ENCODE data around the gene TOX4. TPM values are rescaled to one million over a fixed set of nuclear protein-coding genes. Genes with fewer than 3 reads are reported as not detected.
"Not testable (repeated sequence)": the region's sequence is repeated elsewhere in the genome, so short reads cannot be mapped to it uniquely, and the experiment has no call there.

TOX4 gene
- total RNA-seq, 1 donor from 2014 or later = 35.7 TPM

DNA sequence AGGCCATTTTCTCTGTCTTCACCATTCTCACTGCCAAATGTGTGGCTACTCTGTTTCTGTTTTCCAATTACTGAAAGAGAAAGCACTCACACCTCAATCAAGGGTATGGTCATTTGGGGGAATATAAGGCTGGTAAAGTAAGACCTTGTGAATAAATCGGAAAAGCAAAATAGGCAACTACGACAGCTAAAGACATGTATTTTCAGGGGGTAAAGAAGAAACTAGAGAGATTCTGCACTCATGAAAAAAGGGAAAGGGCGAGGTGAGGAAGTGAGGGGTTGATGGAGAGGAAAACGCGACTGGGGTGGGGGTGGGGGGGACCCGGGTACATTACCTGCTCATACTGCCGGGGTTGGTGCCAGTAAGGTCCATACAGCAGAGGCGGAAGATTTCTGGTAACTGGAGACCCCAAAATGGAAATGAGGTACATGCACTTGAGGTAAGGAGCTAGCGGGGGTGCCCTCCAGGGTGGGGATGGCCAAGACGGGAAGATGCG, 40.4 kb upstream of the TOX4 start:
- H3K36me3 Mint-ChIP-seq = peaks cover 14% of the 10 kb centered on the region
- H3K9ac ChIP-seq = peak overlapping the region; percentile 65
- H3K27ac ChIP-seq = no peak overlapping the region
- peak overlapping the region; percentile 67 for H3K4me3 ChIP-seq
- peak overlapping the region; percentile 98 for H3K4me2 ChIP-seq
- TF ChIP-seq EZH2phosphoT487 (IDR thresholded peaks at IDR 0.05) (no peak), EZH2 (IDR thresholded peaks at IDR 0.05) (no peak)
- TF ChIP-seq, protein P1, sequence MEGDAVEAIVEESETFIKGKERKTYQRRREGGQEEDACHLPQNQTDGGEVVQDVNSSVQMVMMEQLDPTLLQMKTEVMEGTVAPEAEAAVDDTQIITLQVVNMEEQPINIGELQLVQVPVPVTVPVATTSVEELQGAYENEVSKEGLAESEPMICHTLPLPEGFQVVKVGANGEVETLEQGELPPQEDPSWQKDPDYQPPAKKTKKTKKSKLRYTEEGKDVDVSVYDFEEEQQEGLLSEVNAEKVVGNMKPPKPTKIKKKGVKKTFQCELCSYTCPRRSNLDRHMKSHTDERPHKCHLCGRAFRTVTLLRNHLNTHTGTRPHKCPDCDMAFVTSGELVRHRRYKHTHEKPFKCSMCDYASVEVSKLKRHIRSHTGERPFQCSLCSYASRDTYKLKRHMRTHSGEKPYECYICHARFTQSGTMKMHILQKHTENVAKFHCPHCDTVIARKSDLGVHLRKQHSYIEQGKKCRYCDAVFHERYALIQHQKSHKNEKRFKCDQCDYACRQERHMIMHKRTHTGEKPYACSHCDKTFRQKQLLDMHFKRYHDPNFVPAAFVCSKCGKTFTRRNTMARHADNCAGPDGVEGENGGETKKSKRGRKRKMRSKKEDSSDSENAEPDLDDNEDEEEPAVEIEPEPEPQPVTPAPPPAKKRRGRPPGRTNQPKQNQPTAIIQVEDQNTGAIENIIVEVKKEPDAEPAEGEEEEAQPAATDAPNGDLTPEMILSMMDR (IDR thresholded peaks at IDR 0.05) = no peak
- peaks cover 46% of the 10 kb centered on the region for H4K20me1 ChIP-seq (ENCODE audit: low read depth)
- peaks cover 97% of the 10 kb centered on the region for H3K79me2 ChIP-seq (ENCODE audit: low read depth)
- H3K27ac Mint-ChIP-seq = peak overlapping the region; percentile 95
- H3K36me3 ChIP-seq = no peaks in the 10 kb centered on the region
- peaks cover 20% of the 10 kb centered on the region for H3K4me1 ChIP-seq
- H3K4me3 Mint-ChIP-seq = peak overlapping the region; percentile 91
- H3F3A ChIP-seq (ENCODE audit: low read depth) = peaks cover 32% of the 10 kb centered on the region
- H3K9me3 ChIP-seq (ENCODE audit: low read depth) = no peaks in the 10 kb centered on the region
- no peaks in the 10 kb centered on the region for H3K9me3 Mint-ChIP-seq
- DNase-seq (ENCODE audit: low spot score) = no peak
- peaks cover 15% of the 10 kb centered on the region for H3K4me1 Mint-ChIP-seq
- no peak overlapping the region for H2AFZ ChIP-seq (replicated peaks)
- H3K27me3 Mint-ChIP-seq (ENCODE audit: insufficient read depth, low read depth) = peaks cover 3% of the 10 kb centered on the region
- no peaks in the 10 kb centered on the region for H3K27me3 ChIP-seq

DNA sequence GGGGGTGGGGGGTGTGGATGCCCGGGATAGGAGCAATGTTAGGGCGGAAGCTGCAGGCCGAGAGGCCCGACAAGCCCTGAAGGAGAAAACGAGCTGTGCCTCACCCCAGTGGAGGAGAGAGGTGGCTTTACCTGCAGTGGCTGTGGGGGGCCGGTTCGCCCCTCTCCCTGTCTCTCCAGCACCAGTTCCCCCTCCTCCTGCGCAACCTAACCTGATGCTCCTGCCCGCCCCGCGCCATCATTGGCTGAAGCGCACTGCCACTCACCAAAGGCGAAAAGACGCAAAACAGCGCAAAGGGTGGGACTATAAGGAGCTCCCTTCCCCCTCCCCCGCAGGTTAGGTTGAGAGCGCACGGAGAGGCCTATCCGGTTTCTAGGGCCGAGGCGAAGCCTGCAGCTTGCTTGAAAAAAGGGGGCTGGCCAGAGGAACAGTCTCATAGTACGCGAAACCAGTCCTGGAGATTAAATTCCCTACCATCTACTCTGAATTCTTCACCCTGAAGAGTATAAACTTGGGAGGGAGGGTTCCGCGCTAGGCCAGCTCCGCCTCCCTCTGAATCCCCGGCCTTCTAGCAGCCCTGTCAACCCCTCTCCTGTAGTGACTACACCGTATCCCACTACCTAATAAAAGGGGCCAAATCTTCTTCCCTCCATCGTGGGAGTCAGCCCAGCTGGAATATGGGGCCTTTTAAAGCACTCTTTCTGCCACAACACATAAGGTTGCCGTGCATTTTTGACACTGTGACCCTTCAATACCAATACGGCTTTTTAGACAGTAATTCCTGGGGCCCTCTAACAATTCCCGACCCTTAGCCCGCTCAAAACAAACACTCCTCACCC, 39.7 kb upstream of the TOX4 start:
- Mint-ChIP-seq H3K4me1 (peaks cover 17% of the 10 kb centered on the region), H3K36me3 (peaks cover 13% of the 10 kb centered on the region), H3K27ac (peak overlapping the region; percentile 95), H3K9me3 (no peaks in the 10 kb centered on the region), H3K27me3 (ENCODE audit: insufficient read depth, low read depth) (peaks cover 3% of the 10 kb centered on the region), H3K4me3 (peak overlapping the region; percentile 91)
- H3F3A ChIP-seq (ENCODE audit: low read depth) = peaks cover 32% of the 10 kb centered on the region
- peaks cover 20% of the 10 kb centered on the region for H3K4me1 ChIP-seq
- peak overlapping the region; percentile 71 for H3K9ac ChIP-seq
- peak overlapping the region; percentile 90 for H3K27ac ChIP-seq
- H3K79me2 ChIP-seq (ENCODE audit: low read depth) = peaks cover 97% of the 10 kb centered on the region
- peak overlapping the region; percentile 67 for H3K4me3 ChIP-seq
- TF ChIP-seq EZH2 (IDR thresholded peaks at IDR 0.05) (no peak), EZH2phosphoT487 (IDR thresholded peaks at IDR 0.05) (no peak)
- TF ChIP-seq, protein P1 (IDR thresholded peaks at IDR 0.05) = no peak
- H2AFZ ChIP-seq (replicated peaks) = peak overlapping the region; percentile 46
- H4K20me1 ChIP-seq (ENCODE audit: low read depth) = peaks cover 44% of the 10 kb centered on the region
- peak; percentile 100 for DNase-seq (ENCODE audit: low spot score)
- H3K27me3 ChIP-seq = no peaks in the 10 kb centered on the region
- peak overlapping the region; percentile 98 for H3K4me2 ChIP-seq
- H3K9me3 ChIP-seq (ENCODE audit: low read depth) = no peaks in the 10 kb centered on the region
- H3K36me3 ChIP-seq = no peaks in the 10 kb centered on the region

DNA sequence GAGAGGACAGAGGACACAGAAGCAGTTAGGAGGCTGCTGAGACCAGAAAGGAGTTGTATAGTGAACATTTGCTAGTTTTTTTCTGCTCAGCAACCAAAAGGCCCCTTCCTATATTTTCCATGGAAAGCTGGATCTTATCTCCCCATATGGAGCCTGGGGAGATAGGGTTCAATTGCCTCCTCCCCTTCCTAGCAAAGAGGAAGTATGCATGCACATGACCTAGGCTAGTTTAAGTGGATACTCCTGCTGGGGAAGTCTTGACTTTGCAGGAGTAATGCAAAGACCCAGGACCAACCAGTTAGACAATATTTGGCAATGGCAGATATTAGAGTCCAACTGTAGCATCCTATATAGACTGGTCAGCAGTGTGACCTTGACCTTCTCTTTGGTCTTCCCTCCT, 36.1 kb upstream of the TOX4 start:
- Histone ChIP-seq H3F3A (ENCODE audit: low read depth) (peaks cover 32% of the 10 kb centered on the region), H3K9me3 (ENCODE audit: low read depth) (no peaks in the 10 kb centered on the region), H3K4me3 (no peak overlapping the region), H3K36me3 (no peaks in the 10 kb centered on the region), H4K20me1 (ENCODE audit: low read depth) (peaks cover 23% of the 10 kb centered on the region), H2AFZ (replicated peaks) (no peak overlapping the region), H3K9ac (no peak overlapping the region), H3K4me2 (no peak overlapping the region), H3K79me2 (ENCODE audit: low read depth) (peaks cover 97% of the 10 kb centered on the region), H3K4me1 (peaks cover 14% of the 10 kb centered on the region), H3K27me3 (no peaks in the 10 kb centered on the region), H3K27ac (no peak overlapping the region)
- no peak for DNase-seq (ENCODE audit: low spot score)
- H3K9me3 Mint-ChIP-seq = no peaks in the 10 kb centered on the region
- H3K36me3 Mint-ChIP-seq = peaks cover 3% of the 10 kb centered on the region
- no peak overlapping the region for H3K27ac Mint-ChIP-seq
- H3K4me3 Mint-ChIP-seq = no peak overlapping the region
- peaks cover 3% of the 10 kb centered on the region for H3K27me3 Mint-ChIP-seq (ENCODE audit: insufficient read depth, low read depth)
- no peak for TF ChIP-seq EZH2 (IDR thresholded peaks at IDR 0.05)
- TF ChIP-seq, protein P1 (IDR thresholded peaks at IDR 0.05) = no peak
- no peak for TF ChIP-seq EZH2phosphoT487 (IDR thresholded peaks at IDR 0.05)
- H3K4me1 Mint-ChIP-seq = peaks cover 12% of the 10 kb centered on the region

DNA sequence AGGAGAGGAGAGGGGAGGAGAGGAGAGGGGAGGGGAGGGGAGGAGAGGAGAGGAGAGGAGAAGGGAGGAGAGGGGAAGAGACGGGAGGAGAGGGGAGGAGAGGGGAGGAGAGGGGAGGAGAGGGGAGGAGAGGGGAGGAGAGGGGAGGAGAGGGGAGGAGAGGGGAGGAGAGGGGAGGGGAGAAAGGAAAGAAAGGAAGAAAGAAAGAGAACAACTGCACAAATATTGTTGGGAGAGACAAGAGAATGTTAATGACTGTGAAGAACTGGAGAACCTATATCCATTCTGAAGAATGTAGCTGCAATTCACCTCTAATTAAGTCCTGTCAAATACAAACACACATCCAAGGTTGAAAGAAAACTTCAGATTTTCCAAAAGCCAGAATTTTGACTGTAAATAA, 34.3 kb upstream of the TOX4 start:
- not testable (repeated sequence) for H3K27ac ChIP-seq; H3K4me2 ChIP-seq; H3K27me3 ChIP-seq; H3K4me1 ChIP-seq; H3K36me3 ChIP-seq; H2AFZ ChIP-seq (replicated peaks); H3K4me3 ChIP-seq; H3K27me3 Mint-ChIP-seq (ENCODE audit: insufficient read depth, low read depth); H3K27ac Mint-ChIP-seq; DNase-seq (ENCODE audit: low spot score); H3K4me1 Mint-ChIP-seq; H3K4me3 Mint-ChIP-seq; H3K9me3 ChIP-seq (ENCODE audit: low read depth); H3K36me3 Mint-ChIP-seq; H3K9me3 Mint-ChIP-seq; H3K9ac ChIP-seq
- H3F3A ChIP-seq (ENCODE audit: low read depth) = peaks cover 28% of the 10 kb centered on the region
- H3K79me2 ChIP-seq (ENCODE audit: low read depth) = peaks cover 100% of the 10 kb centered on the region
- peaks cover 27% of the 10 kb centered on the region for H4K20me1 ChIP-seq (ENCODE audit: low read depth)
